Pancreas (tissue), 10 donors: Measurements from ENCODE around the gene ST8SIA5. TPM values are rescaled to one million over a fixed set of nuclear protein-coding genes. Genes with fewer than 3 reads are reported as not detected.
"Not testable (repeated sequence)": the region's sequence is repeated elsewhere in the genome, so short reads cannot be mapped to it uniquely, and the experiment has no call there.

Experiments
- ATAC-seq, 4 donors: fragments of 200-7000 bp; cut with Tn5 transposase; one replicate each; pipeline versions ENCODE4 v1.8.0 to v1.9.1; 2020; ENCODE audit warnings: mild to moderate bottlenecking in 4 of 4, moderate library complexity in 4 of 4
- DNase-seq, 6 donors: peaks; one replicate each; pipeline ENCODE4 v3.0.0-alpha.2; 2020
- FAIRE-seq: peaks from 2 replicates; lab custom pipeline; 2012; peaks lifted over from hg19 to GRCh38; lab: Jason Lieb, UNC
- H3K27ac ChIP-seq, 4 donors: fragments of 200-600 bp; sonication (generic); 1 replicate in 3 of 4; 2 replicates in 1 of 4; pipeline versions ENCODE4 v1.5.0 to v1.8.0; 2020
- H3K27me3 ChIP-seq, 4 donors: fragments of 200-600 bp; one replicate each; pipeline ENCODE4 v1.8.0; 2021
- H3K36me3 ChIP-seq, 3 donors: fragments of 200-600 bp; sonication (generic) in 1 of 3; one replicate each; pipeline versions ENCODE4 v1.5.0 to v1.8.0; 2020 to 2021
- H3K4me1 ChIP-seq, 3 donors: fragments of 200-600 bp; one replicate each; pipeline ENCODE4 v1.8.0; 2021
- H3K4me3 ChIP-seq, 4 donors: fragments of 200-600 bp; sonication (generic) in 2 of 4; one replicate each; pipeline versions ENCODE4 v1.5.0 to v1.8.0; 2020 to 2021
- H3K9me3 ChIP-seq, 4 donors: fragments of 200-600 bp; one replicate each; pipeline ENCODE4 v1.8.0; 2021
- CTCF ChIP-seq, 4 donors: fragments of 200-600 bp; sonication (generic) in 3 of 4; IDR thresholded peaks; one replicate each; pipeline versions ENCODE4 v1.5.0 to v1.8.0; 2021; ENCODE audit warnings: antibody characterized with exemption in 4 of 4
- WGBS, 2 donors: extraction: QIAGEN DNeasy Blood & Tissue Kit; methylation state at CpG; one replicate each; pipeline ENCODE4 v1.1.7; 2013; 5-methylcytosine and 5-hydroxymethylcytosine counted together
- intact Hi-C, 3 donors: fragments of 100-400 bp; cut with DNase I; formaldehyde crosslinking; loops; one replicate each; pipeline versions ENCODE4 v1.11.1 to v1.14.2; 2022
- polyA plus RNA-seq, 2 donors: library from polyadenylated mRNA; stranded (reverse); fragments of 200-250 nt; gene quantifications; one replicate each; pipeline ENCODE4 v1.2.3, GENCODE V29; 2013
- total RNA-seq, 6 donors: library from RNA; stranded (reverse); fragmentation: NEBNext Ultra II Directional in 4 of 6; extraction: Animal tissue kit (Norgen Biotek cat#: 25700) in 4 of 6; gene quantifications; one replicate each; pipeline versions ENCODE4 v1.2.1 to v1.2.4, GENCODE V29; 2021 to 2023
- donor health status: healthy with polysubstance abuse.
- donor health status: DM: no; HTN: no; CAD: no; lungs with moderate emphysema.
- donor health status: DM: no; HTN: no; CAD: no.
- donor health status: control.
- donor health status: control.
- donor health status: Bipolar disorder and iron deficiency.
- donor health status: DM: yes; HTN: yes; CAD: no.
- donor health status: DM: no; HTN: no; CAD: no.
- donor health status: DM: no; HTN: no; CAD: no.
- donor health status: DM: yes; HTN: yes; CAD: no.

ST8SIA5 gene
- total RNA-seq (under 1 TPM; 0.06 to 0.65 (median 0.17) TPM), polyA plus RNA-seq (1 to 10 TPM in 1 of 2 donors, under 1 TPM in 1; 0.27 to 1.1 TPM)

GRCh38 chr18:46756559-46757201 lies at the start of gene ST8SIA5:
Gene ST8SIA5, minus strand, starts transcription at chr18:46757053. Its CDS starts 545 bp downstream, at chr18:46756508.
- 2 to 3% methylated on average over 64 to 74 of the region's 74 CpGs for WGBS, 2 donors
- Histone ChIP-seq H3K4me1 (no peaks in the 10 kb centered on the region), H3K4me3 (peak within 1 kb of the TSS in 1 of 4 donors; percentile 25), H3K9me3 (no peaks in the 10 kb centered on the region), H3K27ac (no peak within 1 kb of the TSS), H3K36me3 (no peaks in the 10 kb centered on the region), H3K27me3 (peaks cover 0 to 32% (median 11%) of the 10 kb centered on the region in 4 donors)
- intact Hi-C loops, result no loop called here
- no peak for FAIRE-seq
- peak in 1 of 6 donors; percentile 63 for DNase-seq
- peak in 2 of 4 donors; percentile 31 to 33 for ATAC-seq
- TF ChIP-seq CTCF (IDR thresholded peaks at IDR 0.05), result no peak

GRCh38 chr18:46795945-46796344 lies 39.1 kb upstream of the ST8SIA5 start:
- intact Hi-C loops, result not testable (repeated sequence)

GRCh38 chr18:46794607-46795006 lies 37.8 kb upstream of the ST8SIA5 start:
- no peak for TF ChIP-seq CTCF (IDR thresholded peaks at IDR 0.05)
- H3K36me3 ChIP-seq, result no peaks in the 10 kb centered on the region
- no peaks in the 10 kb centered on the region for H3K27me3 ChIP-seq
- no peak overlapping the region for H3K4me3 ChIP-seq
- ATAC-seq (no peak), FAIRE-seq (no peak), DNase-seq (no peak)
- intact Hi-C loops, result no loop called here
- H3K27ac ChIP-seq, result no peak overlapping the region
- no peaks in the 10 kb centered on the region for H3K9me3 ChIP-seq
- WGBS, 2 donors, result 75 to 93% methylated on average over 1 of the region's 1 CpG
- no peaks in the 10 kb centered on the region for H3K4me1 ChIP-seq

More at GRCh38 chr18:46795945-46796344, 39.1 kb upstream of the ST8SIA5 start:
- H3K27ac ChIP-seq, H3K9me3 ChIP-seq, H3K4me1 ChIP-seq, H3K36me3 ChIP-seq, ATAC-seq, H3K27me3 ChIP-seq, FAIRE-seq, DNase-seq, H3K4me3 ChIP-seq: not testable (repeated sequence)
- WGBS, 2 donors, result 92 to 97% methylated on average over 6 of the region's 6 CpGs

GRCh38 chr18:46793565-46793964 lies 36.7 kb upstream of the ST8SIA5 start:
- TF ChIP-seq CTCF (IDR thresholded peaks at IDR 0.05), result no peak
- no peak for FAIRE-seq
- Histone ChIP-seq H3K9me3 (no peaks in the 10 kb centered on the region), H3K36me3 (no peaks in the 10 kb centered on the region), H3K27me3 (no peaks in the 10 kb centered on the region), H3K4me1 (no peaks in the 10 kb centered on the region), H3K4me3 (no peak overlapping the region), H3K27ac (no peak overlapping the region)
- ATAC-seq, result no peak
- intact Hi-C loops, result no loop called here
- WGBS, 2 donors, result 63 to 67% methylated on average over 3 of the region's 3 CpGs
- DNase-seq, result no peak

- DNase-seq (no peak), FAIRE-seq (no peak), ATAC-seq (no peak)
- no peak overlapping the region for H3K4me3 ChIP-seq
- no peak for TF ChIP-seq CTCF (IDR thresholded peaks at IDR 0.05)
- H3K4me1 ChIP-seq, result no peaks in the 10 kb centered on the region
- 90 to 100% methylated on average over 4 of the region's 4 CpGs for WGBS, 2 donors
- no peaks in the 10 kb centered on the region for H3K27me3 ChIP-seq
- intact Hi-C loops, result no loop called here
- no peak overlapping the region for H3K27ac ChIP-seq
- H3K36me3 ChIP-seq, result no peaks in the 10 kb centered on the region
- H3K9me3 ChIP-seq, result no peaks in the 10 kb centered on the region
Observed at GRCh38 chr18:46789088-46789487, 32.2 kb upstream of the ST8SIA5 start.
